ENCODE results near the gene MXRA7.

Gene MXRA7

DNA sequence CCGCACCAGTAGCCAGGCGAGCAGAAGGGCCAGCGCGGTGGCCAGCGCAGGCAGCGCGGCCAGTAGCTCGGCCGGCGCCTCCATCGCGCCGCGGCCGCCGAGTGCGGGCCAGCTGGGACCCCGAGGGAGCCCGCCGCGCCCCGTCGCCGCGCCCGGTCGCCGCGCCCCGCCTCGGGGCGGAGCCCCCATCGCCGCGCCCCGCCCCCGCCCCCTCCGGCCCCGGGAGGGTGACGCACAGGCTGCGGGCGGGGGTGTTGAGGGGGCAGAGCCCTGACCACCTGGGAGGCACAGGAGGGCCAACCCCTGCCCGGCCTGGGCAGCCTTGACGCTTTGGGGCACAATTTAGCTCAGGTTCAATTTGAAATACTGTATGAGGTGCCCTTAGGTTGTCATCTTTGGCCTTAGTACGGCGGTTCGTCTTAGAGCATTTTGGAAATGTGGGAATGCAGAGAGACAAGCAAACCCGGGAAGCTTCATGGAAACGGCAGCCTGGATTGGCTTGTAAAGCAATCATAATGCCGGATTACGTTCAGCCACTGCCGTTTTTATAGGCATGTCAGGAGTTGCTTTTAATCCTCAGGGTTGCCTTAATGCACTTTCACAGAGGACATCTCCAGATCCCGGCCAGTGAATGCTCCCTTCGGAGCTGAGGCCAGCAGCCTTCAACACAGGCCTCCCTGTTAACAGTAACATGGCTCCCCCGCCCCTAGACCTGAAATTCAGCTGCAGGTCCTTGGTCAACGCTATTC lies at the start of gene MXRA7:
MXRA7 (minus strand) TSS at position 103 of the 749 bp plus-strand sequence; CDS start at position 84, 19 bp downstream.
- Histone ChIP-seq H3K4me3 (replicated peaks; ENCODE audit: low read depth, low read length) (peak within 1 kb of the TSS; percentile 33), H3K27me3 (replicated peaks; ENCODE audit: control insufficient read depth, insufficient read depth, low read length) (no peaks in the 10 kb centered on the region), H3K36me3 (ENCODE audit: control insufficient read depth, insufficient read depth, low read length) (peaks cover 4% of the 10 kb centered on the region)
- peak; percentile 41 for DNase-seq (ENCODE audit: extremely low read depth, insufficient read length)
- no peak for TF ChIP-seq CTCF (IDR thresholded peaks at IDR 0.05; ENCODE audit: insufficient read depth, low read length, poor library complexity, severe bottlenecking)

GRCh38 chr17:76758570-76758969 lies 47.8 kb upstream of the MXRA7 start:
- no peak for TF ChIP-seq CTCF (IDR thresholded peaks at IDR 0.05; ENCODE audit: insufficient read depth, low read length, poor library complexity, severe bottlenecking)
- no peak overlapping the region for H3K4me3 ChIP-seq (replicated peaks; ENCODE audit: low read depth, low read length)
- DNase-seq (ENCODE audit: extremely low read depth, insufficient read length): no peak
- H3K27me3 ChIP-seq (replicated peaks; ENCODE audit: control insufficient read depth, insufficient read depth, low read length): no peaks in the 10 kb centered on the region
- peaks cover 5% of the 10 kb centered on the region for H3K36me3 ChIP-seq (ENCODE audit: control insufficient read depth, insufficient read depth, low read length)

DNA sequence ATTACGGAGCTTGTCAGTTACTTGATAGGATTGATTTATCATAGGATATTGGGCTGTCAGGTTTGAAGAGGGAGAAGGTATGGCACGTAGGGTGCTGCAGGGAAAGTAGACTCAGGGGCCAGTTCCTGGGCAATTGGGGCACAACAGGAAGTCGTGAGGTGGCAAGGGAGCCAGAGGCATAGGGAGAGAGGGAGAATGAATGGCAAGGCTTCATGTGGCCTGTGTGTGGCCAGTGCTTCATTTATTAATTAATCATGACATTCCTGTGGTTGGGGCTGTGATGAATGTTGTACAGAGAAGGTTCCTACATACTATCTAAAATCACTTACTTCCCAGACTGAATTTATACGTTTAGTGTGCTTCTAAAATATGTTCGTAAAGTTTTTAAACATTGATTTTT lies 46.5 kb upstream of the MXRA7 start:
- DNase-seq (ENCODE audit: extremely low read depth, insufficient read length): no peak
- no peak overlapping the region for H3K4me3 ChIP-seq (replicated peaks; ENCODE audit: low read depth, low read length)

DNA sequence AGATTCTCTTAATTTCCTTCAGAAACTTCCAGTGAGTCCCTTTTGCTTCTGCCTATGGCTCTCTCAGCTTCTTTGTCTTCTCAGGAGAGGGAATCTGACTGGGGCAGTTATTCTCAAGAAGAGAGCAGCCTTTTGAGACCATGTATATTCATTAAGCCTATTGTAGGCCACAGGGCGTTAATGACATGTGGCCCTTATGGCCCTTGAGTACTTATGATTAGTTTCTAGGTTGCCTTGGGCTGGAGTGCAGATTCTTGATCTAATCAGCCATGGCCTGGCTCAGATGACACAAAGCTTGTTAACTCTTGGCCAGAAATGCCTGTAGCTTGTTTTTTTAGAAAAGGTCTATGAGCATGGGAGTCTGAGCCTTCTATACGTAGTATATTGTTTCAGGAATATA lies 44.5 kb upstream of the MXRA7 start:
- DNase-seq (ENCODE audit: extremely low read depth, insufficient read length): no peak
- no peak for TF ChIP-seq CTCF (IDR thresholded peaks at IDR 0.05; ENCODE audit: insufficient read depth, low read length, poor library complexity, severe bottlenecking)
- H3K36me3 ChIP-seq (ENCODE audit: control insufficient read depth, insufficient read depth, low read length): peaks cover 5% of the 10 kb centered on the region
- no peaks in the 10 kb centered on the region for H3K27me3 ChIP-seq (replicated peaks; ENCODE audit: control insufficient read depth, insufficient read depth, low read length)
- no peak overlapping the region for H3K4me3 ChIP-seq (replicated peaks; ENCODE audit: low read depth, low read length)

More for the DNA sequence above, 46.5 kb upstream of the MXRA7 start:
- Histone ChIP-seq H3K36me3 (ENCODE audit: control insufficient read depth, insufficient read depth, low read length) (peaks cover 5% of the 10 kb centered on the region), H3K27me3 (replicated peaks; ENCODE audit: control insufficient read depth, insufficient read depth, low read length) (no peaks in the 10 kb centered on the region)
- TF ChIP-seq CTCF (IDR thresholded peaks at IDR 0.05; ENCODE audit: insufficient read depth, low read length, poor library complexity, severe bottlenecking): no peak

DNA sequence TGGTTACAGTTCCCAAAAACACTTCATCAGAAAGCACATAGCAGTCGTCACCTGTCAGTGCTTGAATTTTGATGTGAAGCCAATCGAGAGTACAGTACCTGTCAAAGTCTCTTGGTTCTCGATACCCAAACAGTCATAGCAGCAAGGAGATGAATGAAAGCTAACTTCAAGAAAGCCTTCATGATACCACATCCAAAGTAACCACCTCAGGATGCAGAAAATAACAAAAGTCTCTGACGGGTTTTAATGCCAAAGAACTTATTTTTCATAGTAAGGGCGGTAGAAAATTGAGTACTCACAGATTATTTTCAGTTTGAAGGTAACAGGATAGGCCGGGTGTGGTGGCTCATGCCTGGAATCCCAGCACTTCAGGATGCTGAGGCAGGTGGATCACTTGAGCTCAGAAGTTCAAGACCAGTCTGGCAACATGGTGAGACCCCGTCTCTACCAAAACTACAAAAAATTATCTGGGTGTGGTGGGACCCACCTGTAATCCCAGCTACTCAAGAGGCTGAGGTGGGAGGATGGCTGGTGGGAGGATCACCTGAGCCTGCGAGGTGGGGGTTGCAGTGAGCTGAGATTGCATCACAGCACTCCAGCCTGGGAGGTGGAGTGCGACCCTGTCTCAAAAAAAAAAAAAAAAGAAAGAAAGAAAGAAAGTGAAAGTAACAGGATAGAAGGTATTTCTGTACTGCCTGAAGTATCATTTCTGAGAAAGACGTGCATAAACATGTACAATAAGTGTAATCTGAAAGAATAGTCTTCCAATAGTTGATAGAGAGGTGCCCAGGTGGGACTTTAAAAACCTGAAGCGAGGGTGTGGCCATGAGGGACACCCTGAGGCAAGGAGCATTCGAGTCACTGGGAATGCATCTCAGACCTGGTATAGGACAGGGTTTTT lies 42.5 kb upstream of the MXRA7 start:
- Histone ChIP-seq H3K36me3 (ENCODE audit: control insufficient read depth, insufficient read depth, low read length) (peaks cover 5% of the 10 kb centered on the region), H3K27me3 (replicated peaks; ENCODE audit: control insufficient read depth, insufficient read depth, low read length) (no peaks in the 10 kb centered on the region), H3K4me3 (replicated peaks; ENCODE audit: low read depth, low read length) (no peak overlapping the region)
- no peak for TF ChIP-seq CTCF (IDR thresholded peaks at IDR 0.05; ENCODE audit: insufficient read depth, low read length, poor library complexity, severe bottlenecking)
- no peak for DNase-seq (ENCODE audit: extremely low read depth, insufficient read length)

All from GM06990 (cell line).